SK-N-SH treated with all-trans-retinoic acid at 6 μM for 48 hours (cell line): ENCODE data around the gene CGNL1.

ENCODE experiments used
- ARNTL ChIP-seq: fragments of 450-650 bp; formaldehyde crosslinking; IDR thresholded peaks from 2 replicates; pipeline ENCODE4 v1.5.0; 2020; ENCODE audit warnings: low read depth, mild to moderate bottlenecking, moderate library complexity, borderline replicate concordance
- ESRRG ChIP-seq: fragments of 250-450 bp; sonication (Bioruptor Pico); IDR thresholded peaks from 2 replicates; pipeline ENCODE4 v1.6.1; 2021; ENCODE audit warnings: mild to moderate bottlenecking
- ZNF70 ChIP-seq: fragments of 450-650 bp; formaldehyde crosslinking; IDR thresholded peaks from 2 replicates; pipeline ENCODE4 v1.5.0; 2020; ENCODE audit warnings: mild to moderate bottlenecking, moderate library complexity

- no peak for TF ChIP-seq ESRRG (CRISPR knock-in tag)
- no peak for TF ChIP-seq ARNTL (CRISPR knock-in tag)
- TF ChIP-seq ZNF70 (CRISPR knock-in tag): no peak
These were observed 128.9 kb downstream of the CGNL1 start for GRCh38 chr15:57505056-57505715.
